Peyer's patch (tissue), 4 donors: ENCODE results near the gene POPDC2. TPM values are rescaled to one million over a fixed set of nuclear protein-coding genes. Genes with fewer than 3 reads are reported as not detected.
A peak's percentile ranks its signal among the peaks of the same experiment; 100 is the strongest.

Source experiments
- DNase-seq, 3 donors: peaks; one replicate each; pipeline ENCODE4 v3.0.0-alpha.2; 2017 to 2019
- H3K27ac ChIP-seq, 4 donors: fragments of 200-600 bp; sonication (generic); one replicate each; pipeline ENCODE4 v1.5.1; 2016 to 2019
- H3K27me3 ChIP-seq, 2 donors: fragments of 200-600 bp; sonication (generic); one replicate each; pipeline ENCODE4 v1.5.1; 2019
- H3K36me3 ChIP-seq, 3 donors: fragments of 200-600 bp; sonication (generic); one replicate each; pipeline ENCODE4 v1.5.1; 2016 to 2019
- H3K4me1 ChIP-seq, 4 donors: fragments of 200-600 bp; sonication (generic); one replicate each; pipeline ENCODE4 v1.5.1; 2016 to 2019
- H3K4me3 ChIP-seq, 4 donors: fragments of 200-600 bp; sonication (generic); 1 replicate in 3 of 4; 2 replicates in 1 of 4; pipeline ENCODE4 v1.5.1; 2016 to 2019; ENCODE audit warnings: mild to moderate bottlenecking in 1 of 4
- H3K9me3 ChIP-seq, 4 donors: fragments of 200-600 bp; sonication (generic); one replicate each; pipeline ENCODE4 v1.5.1; 2016 to 2019; ENCODE audit warnings: mild to moderate bottlenecking in 1 of 4
- CTCF ChIP-seq, 6 experiments: fragments of 450-650 bp in 4 of 6; fragments of 200-600 bp in 2 of 6; sonication (generic) in 1 of 6; IDR thresholded peaks; one replicate each; pipeline ENCODE4 v1.5.1; 2017 to 2019; ENCODE audit warnings: antibody characterized with exemption in 6 of 6, mild to moderate bottlenecking in 3 of 6, moderate library complexity in 1 of 6
- POLR2A ChIP-seq, 2 donors: fragments of 450-650 bp; IDR thresholded peaks; one replicate each; pipeline ENCODE4 v1.5.1; 2017; ENCODE audit warnings: antibody characterized with exemption in 2 of 2, mild to moderate bottlenecking in 2 of 2, moderate library complexity in 2 of 2
- total RNA-seq, 4 donors: library from RNA; depleted of rRNA; stranded (reverse); fragments of >200 nt; gene quantifications; one replicate each; pipeline ENCODE4 v1.1.0, GENCODE V29; 2016

POPDC2 gene
- total RNA-seq, 4 donors from 2014 or later, result 3.0 to 8.3 (median 6.3) TPM

GRCh38 chr3:119631516-119631915 lies 28.9 kb downstream of the POPDC2 start:
- H3K27ac ChIP-seq, result no peak overlapping the region
- H3K4me3 ChIP-seq, result no peak overlapping the region
- no peaks in the 10 kb centered on the region for H3K9me3 ChIP-seq
- H3K36me3 ChIP-seq, result no peaks in the 10 kb centered on the region
- no peak for TF ChIP-seq POLR2A (IDR thresholded peaks at IDR 0.05)
- no peak for TF ChIP-seq CTCF (IDR thresholded peaks at IDR 0.05)
- H3K4me1 ChIP-seq, result peaks cover 0 to 7% (median 0%) of the 10 kb centered on the region in 4 donors
- H3K27me3 ChIP-seq, result no peaks in the 10 kb centered on the region
- DNase-seq, result no peak

GRCh38 chr3:119630880-119631329 lies 29.5 kb downstream of the POPDC2 start:
- Histone ChIP-seq H3K27ac (peak overlapping the region in 1 of 4 donors; percentile 4), H3K36me3 (no peaks in the 10 kb centered on the region), H3K4me1 (peaks cover 0 to 7% (median 0%) of the 10 kb centered on the region in 4 donors), H3K27me3 (no peaks in the 10 kb centered on the region), H3K9me3 (no peaks in the 10 kb centered on the region), H3K4me3 (no peak overlapping the region)
- TF ChIP-seq CTCF (IDR thresholded peaks at IDR 0.05) (no peak), POLR2A (IDR thresholded peaks at IDR 0.05) (no peak)
- DNase-seq, result no peak

GRCh38 chr3:119630128-119630879 lies 30.1 kb downstream of the POPDC2 start:
- H3K27ac ChIP-seq, result peak overlapping the region in 3 of 4 donors; percentile 4 to 18 (median 8)

GRCh38 chr3:119628816-119629445 lies 31.5 kb downstream of the POPDC2 start:
- Histone ChIP-seq H3K4me3 (no peak overlapping the region), H3K9me3 (no peaks in the 10 kb centered on the region), H3K27ac (no peak overlapping the region), H3K36me3 (no peaks in the 10 kb centered on the region), H3K27me3 (no peaks in the 10 kb centered on the region), H3K4me1 (peaks cover 0 to 7% (median 0%) of the 10 kb centered on the region in 4 donors)
- no peak for DNase-seq
- TF ChIP-seq CTCF (IDR thresholded peaks at IDR 0.05) (no peak), POLR2A (IDR thresholded peaks at IDR 0.05) (no peak)

More at GRCh38 chr3:119630128-119630879, 30.1 kb downstream of the POPDC2 start:
- no peak for DNase-seq
- TF ChIP-seq POLR2A (IDR thresholded peaks at IDR 0.05) (no peak), CTCF (IDR thresholded peaks at IDR 0.05) (no peak)
- Histone ChIP-seq H3K4me3 (no peak overlapping the region), H3K9me3 (no peaks in the 10 kb centered on the region), H3K4me1 (peaks cover 0 to 7% (median 0%) of the 10 kb centered on the region in 4 donors), H3K36me3 (no peaks in the 10 kb centered on the region), H3K27me3 (no peaks in the 10 kb centered on the region)

- no peak for TF ChIP-seq POLR2A (IDR thresholded peaks at IDR 0.05)
- TF ChIP-seq CTCF (IDR thresholded peaks at IDR 0.05), result no peak
- Histone ChIP-seq H3K27ac (no peak overlapping the region), H3K36me3 (no peaks in the 10 kb centered on the region), H3K9me3 (no peaks in the 10 kb centered on the region), H3K27me3 (no peaks in the 10 kb centered on the region), H3K4me1 (peaks cover 0 to 7% (median 0%) of the 10 kb centered on the region in 4 donors), H3K4me3 (no peak overlapping the region)
- DNase-seq, result peak in 2 of 3 donors; percentile 58 to 65
These were observed 32.0 kb downstream of the POPDC2 start for GRCh38 chr3:119628390-119628789.
